Activated CD4-positive, CD25-positive, alpha-beta regulatory T cell (primary cell): ENCODE results near the gene EFCAB14.
"Not testable (repeated sequence)": the region's sequence is repeated elsewhere in the genome, so short reads cannot be mapped to it uniquely, and the experiment has no call there.

Source experiments
- DNase-seq, 4 experiments: peaks; one replicate each; lab custom pipeline; 2025; lab: John Stamatoyannopoulos, UW

The EFCAB14 gene

GRCh38 chr1:46653405-46653958, 65.4 kb downstream of the EFCAB14 start:
- DNase-seq = no peak

GRCh38 chr1:46652321-46653100, 66.4 kb downstream of the EFCAB14 start:
- no peak for DNase-seq

- not testable (repeated sequence) for DNase-seq
These were observed 67.8 kb downstream of the EFCAB14 start for GRCh38 chr1:46651152-46651551.

GRCh38 chr1:46650491-46650890, 68.4 kb downstream of the EFCAB14 start:
- DNase-seq = no peak

- DNase-seq = no peak
These were observed 69.2 kb downstream of the EFCAB14 start for GRCh38 chr1:46649764-46650163.

GRCh38 chr1:46647611-46648010, 71.3 kb downstream of the EFCAB14 start:
- DNase-seq = no peak

GRCh38 chr1:46646844-46647243, 72.1 kb downstream of the EFCAB14 start:
- DNase-seq = no peak

GRCh38 chr1:46646331-46646730, 72.6 kb downstream of the EFCAB14 start:
- DNase-seq = no peak

- DNase-seq = no peak
These were observed 73.1 kb downstream of the EFCAB14 start for GRCh38 chr1:46645815-46646214.

- no peak for DNase-seq
These were observed 75.5 kb downstream of the EFCAB14 start for GRCh38 chr1:46643368-46643775.

GRCh38 chr1:46642115-46642680, 76.7 kb downstream of the EFCAB14 start:
- no peak for DNase-seq

GRCh38 chr1:46639547-46639946, 79.4 kb downstream of the EFCAB14 start:
- DNase-seq = no peak

- DNase-seq = no peak
These were observed 80.0 kb downstream of the EFCAB14 start for GRCh38 chr1:46638921-46639320.

GRCh38 chr1:46637444-46638083, 81.3 kb downstream of the EFCAB14 start:
- DNase-seq = no peak

GRCh38 chr1:46635205-46635604, 83.7 kb downstream of the EFCAB14 start:
- DNase-seq = no peak

GRCh38 chr1:46630719-46631118, 88.2 kb downstream of the EFCAB14 start:
- no peak for DNase-seq
